Loucy (cell line): ENCODE data around the gene AMOTL1.

Source experiments
- EZH2phosphoT487 ChIP-seq: fragments of 200-600 bp; IDR thresholded peaks from 2 replicates; pipeline ENCODE4 v1.6.1; 2018; ENCODE audit warnings: antibody characterized with exemption, mild to moderate bottlenecking, moderate library complexity, borderline replicate concordance
- TF ChIP-seq, protein P1 (sequence below): fragments of 200-600 bp; sonication (generic); conservative IDR thresholded peaks from 2 replicates; pipeline ENCODE4 v1.5.1; 2014; ENCODE audit warnings: mild to moderate bottlenecking, antibody characterized with exemption, low read length

GRCh38 chr11:94924171-94924572, 156.0 kb downstream of the AMOTL1 start:
- TF ChIP-seq EZH2phosphoT487, result no peak
- TF ChIP-seq, protein P1, sequence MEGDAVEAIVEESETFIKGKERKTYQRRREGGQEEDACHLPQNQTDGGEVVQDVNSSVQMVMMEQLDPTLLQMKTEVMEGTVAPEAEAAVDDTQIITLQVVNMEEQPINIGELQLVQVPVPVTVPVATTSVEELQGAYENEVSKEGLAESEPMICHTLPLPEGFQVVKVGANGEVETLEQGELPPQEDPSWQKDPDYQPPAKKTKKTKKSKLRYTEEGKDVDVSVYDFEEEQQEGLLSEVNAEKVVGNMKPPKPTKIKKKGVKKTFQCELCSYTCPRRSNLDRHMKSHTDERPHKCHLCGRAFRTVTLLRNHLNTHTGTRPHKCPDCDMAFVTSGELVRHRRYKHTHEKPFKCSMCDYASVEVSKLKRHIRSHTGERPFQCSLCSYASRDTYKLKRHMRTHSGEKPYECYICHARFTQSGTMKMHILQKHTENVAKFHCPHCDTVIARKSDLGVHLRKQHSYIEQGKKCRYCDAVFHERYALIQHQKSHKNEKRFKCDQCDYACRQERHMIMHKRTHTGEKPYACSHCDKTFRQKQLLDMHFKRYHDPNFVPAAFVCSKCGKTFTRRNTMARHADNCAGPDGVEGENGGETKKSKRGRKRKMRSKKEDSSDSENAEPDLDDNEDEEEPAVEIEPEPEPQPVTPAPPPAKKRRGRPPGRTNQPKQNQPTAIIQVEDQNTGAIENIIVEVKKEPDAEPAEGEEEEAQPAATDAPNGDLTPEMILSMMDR, result no peak
